WTC11 (cell line): ENCODE data around the gene GOLGA6C. TPM values are rescaled to one million over a fixed set of nuclear protein-coding genes. Genes with fewer than 3 reads are reported as not detected.
"Not testable (repeated sequence)": the region's sequence is repeated elsewhere in the genome, so short reads cannot be mapped to it uniquely, and the experiment has no call there.

Experiments used
- ATAC-seq: fragments of 200-7000 bp; cut with Tn5 transposase; 2 replicates; pipeline ENCODE4 v1.10.0; 2021; ENCODE audit warnings: mild to moderate bottlenecking, moderate library complexity
- CTCF ChIA-PET: fragments of 300-600 bp; sonication (Branson Sonifier 250); formaldehyde crosslinking; loops from one replicate; lab custom pipeline; 2021; ENCODE audit warnings: antibody characterized with exemption; lab: Charles Lee
- POLR2A ChIA-PET: fragments of 350-600 bp; sonication (Branson Sonifier 250); formaldehyde crosslinking; loops from one replicate; lab custom pipeline; 2021; ENCODE audit warnings: antibody characterized with exemption; lab: Charles Lee
- DNase-seq: peaks from one replicate; pipeline ENCODE4 v3.0.0; 2021; ENCODE audit warnings: low spot score
- H3K27ac Mint-ChIP-seq: 2 replicates; pipeline ENCODE4 v1.8.0; 2021; ENCODE audit warnings: mixed read lengths
- H3K27me3 Mint-ChIP-seq: 2 replicates; pipeline ENCODE4 v1.8.0; 2021; ENCODE audit warnings: low read depth, mild to moderate bottlenecking, moderate library complexity, mixed read lengths
- H3K36me3 Mint-ChIP-seq: 2 replicates; pipeline ENCODE4 v1.8.0; 2021; ENCODE audit warnings: mixed read lengths
- H3K4me1 Mint-ChIP-seq: 2 replicates; pipeline ENCODE4 v1.8.0; 2022; ENCODE audit warnings: mixed read lengths
- H3K4me3 Mint-ChIP-seq: 2 replicates; pipeline ENCODE4 v1.8.0; 2021; ENCODE audit warnings: mild to moderate bottlenecking, moderate library complexity, mixed read lengths
- H3K9me3 Mint-ChIP-seq: 2 replicates; pipeline ENCODE4 v1.8.0; 2021; ENCODE audit warnings: mixed read lengths
- ATF1 ChIP-seq: sonication (generic); formaldehyde crosslinking; IDR thresholded peaks from 2 replicates; pipeline ENCODE4 v1.8.1; 2023; ENCODE audit warnings: mild to moderate bottlenecking, moderate library complexity, missing genetic modification reagents
- CREB1 ChIP-seq: sonication (generic); formaldehyde crosslinking; IDR thresholded peaks from 2 replicates; pipeline ENCODE4 v1.8.0; 2023; ENCODE audit warnings: mild to moderate bottlenecking, missing genetic modification reagents
- E2F4 ChIP-seq: sonication (generic); formaldehyde crosslinking; IDR thresholded peaks from 2 replicates; pipeline ENCODE4 v1.8.1; 2022; ENCODE audit warnings: low read depth, mild to moderate bottlenecking, moderate library complexity, missing genetic modification reagents, borderline replicate concordance
- FOXJ3 ChIP-seq: sonication (generic); formaldehyde crosslinking; IDR thresholded peaks from 2 replicates; pipeline ENCODE4 v1.9.0; 2021; ENCODE audit warnings: missing genetic modification reagents, mild to moderate bottlenecking, borderline replicate concordance
- FOXK1 ChIP-seq: sonication (generic); formaldehyde crosslinking; IDR thresholded peaks from 2 replicates; pipeline ENCODE4 v1.8.0; 2022; ENCODE audit warnings: mild to moderate bottlenecking, moderate library complexity, missing genetic modification reagents
- GABPB1 ChIP-seq: sonication (generic); formaldehyde crosslinking; IDR thresholded peaks from 2 replicates; pipeline ENCODE4 v1.8.1; 2023; ENCODE audit warnings: mild to moderate bottlenecking, missing genetic modification reagents
- HMGXB4 ChIP-seq: sonication (generic); formaldehyde crosslinking; IDR thresholded peaks from 2 replicates; pipeline ENCODE4 v1.8.1; 2023; ENCODE audit warnings: mild to moderate bottlenecking, moderate library complexity, missing genetic modification reagents
- IRF1 ChIP-seq: sonication (generic); formaldehyde crosslinking; IDR thresholded peaks from 2 replicates; pipeline ENCODE4 v1.8.0; 2023; ENCODE audit warnings: missing genetic modification reagents
- MLX ChIP-seq: sonication (generic); formaldehyde crosslinking; IDR thresholded peaks from 2 replicates; pipeline ENCODE4 v1.8.1; 2023; ENCODE audit warnings: mild to moderate bottlenecking, missing genetic modification reagents, moderate library complexity
- NFE2L1 ChIP-seq: sonication (generic); formaldehyde crosslinking; IDR thresholded peaks from 2 replicates; pipeline ENCODE4 v1.8.1; 2023; ENCODE audit warnings: missing genetic modification reagents
- NR3C1 ChIP-seq: sonication (generic); formaldehyde crosslinking; conservative IDR thresholded peaks from 2 replicates; pipeline ENCODE4 v1.8.1; 2023; ENCODE audit warnings: low read depth, mild to moderate bottlenecking, missing genetic modification reagents
- SMAD4 ChIP-seq: sonication (generic); formaldehyde crosslinking; IDR thresholded peaks from 2 replicates; pipeline ENCODE4 v1.8.0; 2022; ENCODE audit warnings: mild to moderate bottlenecking, missing genetic modification reagents
- SOX15 ChIP-seq: fragments of 250-450 bp; sonication (Bioruptor Pico); IDR thresholded peaks from 2 replicates; pipeline ENCODE4 v1.9.0; 2021; ENCODE audit warnings: mild to moderate bottlenecking
- TEAD1 ChIP-seq: sonication (generic); formaldehyde crosslinking; IDR thresholded peaks from 2 replicates; pipeline ENCODE4 v1.8.0; 2022; ENCODE audit warnings: mild to moderate bottlenecking, missing genetic modification reagents
- TP53 ChIP-seq: sonication (generic); formaldehyde crosslinking; IDR thresholded peaks from 2 replicates; pipeline ENCODE4 v1.8.1; 2023; ENCODE audit warnings: mild to moderate bottlenecking, missing genetic modification reagents
- ZBTB43 ChIP-seq: sonication (generic); formaldehyde crosslinking; IDR thresholded peaks from 2 replicates; pipeline ENCODE4 v1.8.1; 2023; ENCODE audit warnings: mild to moderate bottlenecking, missing genetic modification reagents
- total RNA-seq: library from RNA; stranded (reverse); gene quantifications from 3 replicates; pipeline ENCODE4 v1.2.3, GENCODE V29; 2021

Gene GOLGA6C
- total RNA-seq, 1 experiment from 2014 or later, result 0.52 TPM

GRCh38 chr15:75225102-75225836 is 32.9 kb upstream of the GOLGA6C start:
- H3K27me3 Mint-ChIP-seq, result peaks cover 30% of the 10 kb centered on the region
- H3K27ac Mint-ChIP-seq, H3K36me3 Mint-ChIP-seq, POLR2A ChIA-PET, ATAC-seq, H3K4me3 Mint-ChIP-seq, H3K9me3 Mint-ChIP-seq, DNase-seq, H3K4me1 Mint-ChIP-seq: not testable (repeated sequence)
- CTCF ChIA-PET, result interaction anchor here (1.7 kb wide), 1 partner anchor 83 kb away, joined by 5 read pairs; no protein-coding TSS in a partner anchor

GRCh38 chr15:75225951-75226732 is 32.0 kb upstream of the GOLGA6C start:
- Mint-ChIP-seq H3K4me3 (no peak overlapping the region), H3K9me3 (no peaks in the 10 kb centered on the region), H3K27me3 (peaks cover 31% of the 10 kb centered on the region), H3K27ac (no peak overlapping the region), H3K4me1 (peaks cover 11% of the 10 kb centered on the region), H3K36me3 (no peaks in the 10 kb centered on the region)
- DNase-seq (no peak), ATAC-seq (no peak)
- ChIA-PET CTCF (no interaction called here), POLR2A (no interaction called here)
- no peak for TF ChIP-seq NR3C1 (CRISPR knock-in tag)
- no peak for TF ChIP-seq TEAD1 (CRISPR knock-in tag)
- TF ChIP-seq FOXJ3 (CRISPR knock-in tag), result no peak
- TF ChIP-seq NFE2L1 (CRISPR knock-in tag), result no peak
- TF ChIP-seq CREB1, result no peak
- TF ChIP-seq E2F4 (CRISPR knock-in tag), result no peak
- TF ChIP-seq ATF1 (CRISPR knock-in tag), result no peak

- Mint-ChIP-seq H3K27ac (peak overlapping the region; percentile 24; the same call in 1 of the 2 replicates), H3K27me3 (peaks cover 39% of the 10 kb centered on the region), H3K4me1 (peaks cover 11% of the 10 kb centered on the region)
- H3K36me3 Mint-ChIP-seq, H3K9me3 Mint-ChIP-seq, H3K4me3 Mint-ChIP-seq, CTCF ChIA-PET, DNase-seq, ATAC-seq: not testable (repeated sequence)
- POLR2A ChIA-PET, result interaction anchor here (0.6 kb wide), 1 partner anchor 19 kb away, joined by 3 read pairs; no protein-coding TSS in a partner anchor
These were observed 31.0 kb upstream of the GOLGA6C start for GRCh38 chr15:75227112-75227511.

- DNase-seq (no peak), ATAC-seq (no peak)
- CTCF ChIA-PET, result interaction anchor here (0.6 to 3.4 kb wide), 4 partner anchors 13 to 199 kb away, joined by 3 to 17 read pairs (median 4); no protein-coding TSS in a partner anchor
- Mint-ChIP-seq H3K9me3 (no peaks in the 10 kb centered on the region), H3K4me3 (no peak overlapping the region), H3K27ac (0 out of 2 replicates have a peak overlapping the region, but pooled peaks have one; percentile 24), H3K27me3 (peaks cover 36% of the 10 kb centered on the region), H3K36me3 (no peaks in the 10 kb centered on the region), H3K4me1 (peaks cover 11% of the 10 kb centered on the region)
- no peak for TF ChIP-seq SOX15 (CRISPR knock-in tag)
- no peak for TF ChIP-seq FOXJ3 (CRISPR knock-in tag)
- no peak for TF ChIP-seq GABPB1 (CRISPR knock-in tag)
- TF ChIP-seq HMGXB4, result no peak
- TF ChIP-seq SMAD4 (CRISPR knock-in tag), result no peak
- no peak for TF ChIP-seq FOXK1 (CRISPR knock-in tag)
- no peak for TF ChIP-seq MLX (CRISPR knock-in tag)
- no peak for TF ChIP-seq ZBTB43 (CRISPR knock-in tag)
- no peak for TF ChIP-seq NFE2L1 (CRISPR knock-in tag)
- no peak for TF ChIP-seq IRF1
- TF ChIP-seq TP53 (CRISPR knock-in tag), result no peak
- POLR2A ChIA-PET, result no interaction called here
These were observed 30.4 kb upstream of the GOLGA6C start for GRCh38 chr15:75227663-75228280.
